A673 (cell line): ENCODE measurements around the gene MRPL53. TPM values are rescaled to one million over a fixed set of nuclear protein-coding genes. Genes with fewer than 3 reads are reported as not detected.

Experiments
- BruUV-seq: library from RNA; stranded (reverse); fragments of 400-500 nt; replicated peaks from 2 replicates; lab custom pipeline; 2021; lab: Mats Ljungman, UMichigan
- CTCF ChIA-PET: fragments of 300-600 bp; sonication (Branson Sonifier 250); formaldehyde crosslinking; loops from one replicate; lab custom pipeline; 2022; ENCODE audit warnings: antibody characterized with exemption; lab: Charles Lee
- POLR2A ChIA-PET: fragments of 300-600 bp; sonication (Branson Sonifier 250); formaldehyde crosslinking; loops from one replicate; lab custom pipeline; 2022; ENCODE audit warnings: antibody characterized with exemption; ENCODE audit not compliant: low non-redundant PET; lab: Charles Lee
- DNase-seq: peaks from one replicate; pipeline ENCODE4 v3.0.0-alpha.2; 2015; ENCODE audit warnings: low spot score
- H3K27ac ChIP-seq: fragments of 200-600 bp; sonication (generic); 2 replicates; pipeline ENCODE4 v1.5.1; 2016; ENCODE audit warnings: mixed run types, low read depth, mild to moderate bottlenecking, mixed read lengths, antibody characterized with exemption, low read length; ENCODE audit not compliant: poor library complexity, severe bottlenecking
- H3K27me3 ChIP-seq: fragments of 200-600 bp; sonication (generic); replicated peaks from 2 replicates; pipeline ENCODE4 v1.6.1; 2017; ENCODE audit warnings: mixed run types, low read depth, mild to moderate bottlenecking, mixed read lengths, antibody characterized with exemption, low read length; ENCODE audit not compliant: insufficient read depth, poor library complexity
- H3K36me3 ChIP-seq: fragments of 200-600 bp; sonication (generic); 2 replicates; pipeline ENCODE4 v1.6.1; 2016; ENCODE audit warnings: mixed run types, mild to moderate bottlenecking, mixed read lengths, antibody characterized with exemption, low read length; ENCODE audit not compliant: insufficient read depth, poor library complexity, severe bottlenecking
- H3K4me1 ChIP-seq: fragments of 200-600 bp; sonication (generic); 2 replicates; pipeline ENCODE4 v1.6.1; 2017; ENCODE audit warnings: mixed run types, mild to moderate bottlenecking, mixed read lengths, antibody characterized with exemption, low read length; ENCODE audit not compliant: insufficient read depth, poor library complexity, severe bottlenecking
- H3K4me3 ChIP-seq: fragments of 200-600 bp; sonication (generic); 2 replicates; pipeline ENCODE4 v1.5.1; 2016; ENCODE audit warnings: low read depth, mixed run types, mild to moderate bottlenecking, mixed read lengths, low read length; ENCODE audit not compliant: poor library complexity, severe bottlenecking
- H3K9me3 ChIP-seq: fragments of 200-600 bp; sonication (generic); 2 replicates; pipeline ENCODE4 v1.6.1; 2016; ENCODE audit warnings: mixed run types, low read depth, mild to moderate bottlenecking, mixed read lengths, antibody characterized with exemption, low read length; ENCODE audit not compliant: poor library complexity, severe bottlenecking
- EZH2 ChIP-seq: fragments of 200-600 bp; sonication (generic); IDR thresholded peaks from 2 replicates; pipeline ENCODE4 v1.6.1; 2017; ENCODE audit warnings: borderline replicate concordance, low read depth, mild to moderate bottlenecking, mixed read lengths, antibody characterized with exemption, low read length; ENCODE audit not compliant: poor library complexity, severe bottlenecking
- intact Hi-C: fragments of 100-400 bp; cut with micrococcal nuclease; formaldehyde crosslinking; loops from one replicate; pipeline ENCODE4 v1.10.0; 2022; ENCODE audit not compliant: unreplicated experiment
- total RNA-seq: library from RNA; stranded (reverse); gene quantifications from 2 replicates; pipeline ENCODE4 v1.2.3, GENCODE V29; 2021
- TF ChIP-seq, protein P1 (sequence below): fragments of 300-800, 200-600 bp; sonication (generic); conservative IDR thresholded peaks from 2 replicates; pipeline ENCODE4 v1.5.1; 2017; ENCODE audit warnings: low read depth, mild to moderate bottlenecking, antibody characterized with exemption, low read length, moderate library complexity, mixed read lengths

MRPL53 gene
- total RNA-seq, 1 experiment from 2014 or later, result 104 TPM

DNA sequence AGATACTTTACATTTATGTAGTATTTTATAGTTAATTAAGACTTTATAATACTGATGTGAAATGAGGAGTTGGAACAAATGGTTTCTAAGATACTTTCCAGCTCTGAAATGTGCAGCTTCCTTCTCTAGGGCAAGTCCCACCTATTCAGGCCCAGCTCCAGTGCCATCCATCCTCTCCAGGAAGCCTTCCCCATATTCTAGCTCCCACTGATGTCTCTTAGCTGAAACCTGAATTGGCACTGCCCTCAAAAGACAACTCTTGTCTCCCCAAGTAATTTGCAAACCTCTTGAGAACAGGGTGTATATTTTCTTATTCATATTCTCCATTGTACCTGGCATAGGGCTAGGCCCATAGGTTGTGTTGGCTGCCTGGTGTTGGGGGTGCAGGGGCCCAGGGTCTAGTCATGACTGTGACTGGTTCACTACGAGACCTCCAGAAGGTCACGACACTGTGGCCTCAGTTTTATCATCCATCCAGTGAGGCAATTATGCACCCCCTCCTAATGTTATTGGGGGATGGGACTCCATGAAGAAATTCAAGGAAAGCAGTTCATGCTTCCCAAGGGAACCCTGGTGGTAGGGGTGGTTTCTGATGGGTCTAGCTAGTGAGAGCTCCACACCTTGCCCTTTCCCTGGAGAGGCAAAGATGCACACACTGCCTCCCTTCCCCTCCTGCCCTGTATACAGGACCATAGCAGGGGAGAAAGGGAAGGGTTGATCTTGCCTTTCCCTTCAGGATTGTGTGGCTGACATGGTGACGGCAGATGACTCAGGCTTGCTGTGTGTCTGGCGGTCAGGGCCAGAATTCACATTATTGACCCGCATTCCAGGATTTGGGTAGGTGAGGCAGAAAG lies 48.1 kb downstream of the MRPL53 start:
- CTCF ChIA-PET, result no interaction called here
- no peak overlapping the region for H3K27ac ChIP-seq
- H3K4me3 ChIP-seq, result no peak overlapping the region
- H3K27me3 ChIP-seq, result no peaks in the 10 kb centered on the region
- DNase-seq, result no peak
- peaks cover 28% of the 10 kb centered on the region for H3K36me3 ChIP-seq
- TF ChIP-seq EZH2, result no peak
- TF ChIP-seq, protein P1, sequence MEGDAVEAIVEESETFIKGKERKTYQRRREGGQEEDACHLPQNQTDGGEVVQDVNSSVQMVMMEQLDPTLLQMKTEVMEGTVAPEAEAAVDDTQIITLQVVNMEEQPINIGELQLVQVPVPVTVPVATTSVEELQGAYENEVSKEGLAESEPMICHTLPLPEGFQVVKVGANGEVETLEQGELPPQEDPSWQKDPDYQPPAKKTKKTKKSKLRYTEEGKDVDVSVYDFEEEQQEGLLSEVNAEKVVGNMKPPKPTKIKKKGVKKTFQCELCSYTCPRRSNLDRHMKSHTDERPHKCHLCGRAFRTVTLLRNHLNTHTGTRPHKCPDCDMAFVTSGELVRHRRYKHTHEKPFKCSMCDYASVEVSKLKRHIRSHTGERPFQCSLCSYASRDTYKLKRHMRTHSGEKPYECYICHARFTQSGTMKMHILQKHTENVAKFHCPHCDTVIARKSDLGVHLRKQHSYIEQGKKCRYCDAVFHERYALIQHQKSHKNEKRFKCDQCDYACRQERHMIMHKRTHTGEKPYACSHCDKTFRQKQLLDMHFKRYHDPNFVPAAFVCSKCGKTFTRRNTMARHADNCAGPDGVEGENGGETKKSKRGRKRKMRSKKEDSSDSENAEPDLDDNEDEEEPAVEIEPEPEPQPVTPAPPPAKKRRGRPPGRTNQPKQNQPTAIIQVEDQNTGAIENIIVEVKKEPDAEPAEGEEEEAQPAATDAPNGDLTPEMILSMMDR, result no peak
- intact Hi-C loops, result no loop called here
- POLR2A ChIA-PET, result no interaction called here
- no peaks in the 10 kb centered on the region for H3K9me3 ChIP-seq
- BruUV-seq, result no TSS peak
- peaks cover 4% of the 10 kb centered on the region for H3K4me1 ChIP-seq

DNA sequence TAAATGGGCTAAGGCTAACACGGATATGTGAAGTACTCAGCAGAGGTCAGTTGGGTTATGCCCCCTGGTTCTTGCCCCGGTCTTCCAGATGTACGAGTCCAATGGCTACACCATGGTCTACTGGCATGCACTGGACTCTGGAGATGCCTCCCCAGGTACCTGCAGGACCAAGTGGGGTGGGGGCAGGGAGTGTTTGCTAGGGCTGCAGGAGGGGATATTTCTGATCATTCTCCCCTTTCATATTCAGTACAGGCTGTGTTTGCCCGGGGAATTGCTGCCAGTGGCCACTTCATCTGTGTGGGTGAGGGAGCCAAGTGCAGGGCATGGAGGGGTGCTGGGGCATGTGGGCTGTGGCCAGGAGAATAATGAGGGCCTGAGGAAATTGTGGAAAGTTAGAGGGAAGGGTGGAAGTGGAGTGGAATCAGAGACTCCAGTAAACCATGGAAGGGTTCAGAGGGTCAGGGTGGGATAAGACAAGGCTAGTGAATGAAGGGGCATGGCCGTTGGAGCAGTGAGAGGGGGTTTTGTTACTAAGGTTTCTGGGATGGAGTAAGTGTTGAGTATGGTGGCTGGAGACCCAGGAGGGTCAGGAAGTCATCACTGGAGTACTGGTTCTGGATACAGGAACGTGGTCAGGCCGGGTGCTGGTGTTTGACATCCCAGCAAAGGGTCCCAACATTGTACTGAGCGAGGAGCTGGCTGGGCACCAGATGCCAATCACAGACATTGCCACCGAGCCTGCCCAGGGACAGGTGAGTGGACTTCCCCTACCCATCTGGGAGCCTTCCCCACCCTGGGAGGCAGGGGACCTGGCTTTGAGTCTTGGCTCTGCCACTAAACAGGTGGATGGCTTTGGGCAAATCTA lies 49.0 kb downstream of the MRPL53 start:
- CTCF ChIA-PET, result no interaction called here
- Histone ChIP-seq H3K4me3 (no peak overlapping the region), H3K36me3 (peaks cover 19% of the 10 kb centered on the region), H3K27me3 (no peaks in the 10 kb centered on the region), H3K4me1 (peaks cover 4% of the 10 kb centered on the region), H3K27ac (no peak overlapping the region), H3K9me3 (no peaks in the 10 kb centered on the region)
- POLR2A ChIA-PET, result no interaction called here
- intact Hi-C loops, result no loop called here
- no TSS peak for BruUV-seq
- no peak for TF ChIP-seq EZH2
- TF ChIP-seq, protein P1, result no peak
- no peak for DNase-seq

Other genes with a start within 250 kb of the MRPL53 start
- gene SLC4A5, start 129.3 kb downstream of the MRPL53 start, total RNA-seq, result 0.94 and 1.8 TPM in 2 replicates
- gene DCTN1, start 92.4 kb downstream of the MRPL53 start, total RNA-seq, result 172 and 177 TPM in 2 replicates
- gene C2orf81, start 51.1 kb downstream of the MRPL53 start, total RNA-seq, result 1.6 and 1.9 TPM in 2 replicates
- 41.1 and 51.1 TPM in 2 replicates for gene WDR54, start 51.0 kb downstream of the MRPL53 start, total RNA-seq
- gene RTKN, start 30.7 kb downstream of the MRPL53 start, total RNA-seq, result 27.0 and 29.6 TPM in 2 replicates
- 29.9 and 34.9 TPM in 2 replicates for gene INO80B, start 17.6 kb downstream of the MRPL53 start, total RNA-seq
- 37.9 and 53.6 TPM in 2 replicates for gene WBP1, start 14.2 kb downstream of the MRPL53 start, total RNA-seq
- 38.2 and 45.2 TPM in 2 replicates for gene MOGS, start 7.3 kb downstream of the MRPL53 start, total RNA-seq
- 20.4 and 27.4 TPM in 2 replicates for gene CCDC142, start 10.3 kb upstream of the MRPL53 start, total RNA-seq
- 25.8 and 28.6 TPM in 2 replicates for gene TTC31, start 10.4 kb upstream of the MRPL53 start, total RNA-seq
- 0.48 TPM in 1 of 2 replicates, not detected in the other for gene LBX2, start 26.9 kb upstream of the MRPL53 start, total RNA-seq
- gene PCGF1, start 35.0 kb upstream of the MRPL53 start, total RNA-seq, result 30.9 and 33.0 TPM in 2 replicates
- not detected in 2 replicates for gene TLX2, start 41.8 kb upstream of the MRPL53 start, total RNA-seq
- gene DQX1, start 53.6 kb upstream of the MRPL53 start, total RNA-seq, result 0.50 and 0.71 TPM in 2 replicates
- gene AUP1, start 57.0 kb upstream of the MRPL53 start, total RNA-seq, result 114 and 126 TPM in 2 replicates
- 35.1 and 37.7 TPM in 2 replicates for gene HTRA2, start 57.3 kb upstream of the MRPL53 start, total RNA-seq
- gene LOXL3, start 81.3 kb upstream of the MRPL53 start, total RNA-seq, result 0.88 and 1.9 TPM in 2 replicates
- 18.4 and 20.7 TPM in 2 replicates for gene DOK1, start 82.0 kb upstream of the MRPL53 start, total RNA-seq
- gene M1AP, start 175.7 kb upstream of the MRPL53 start, total RNA-seq, result not detected in 2 replicates
- 3.8 and 4.1 TPM in 2 replicates for gene SEMA4F, start 181.6 kb upstream of the MRPL53 start, total RNA-seq